ENCODE results near the gene CD53.

GRCh38 chr1:110928904-110929303 is 56.0 kb downstream of the CD53 start:
- TF ChIP-seq POU2F2 (IDR thresholded peaks at IDR 0.05; ENCODE audit: low read depth, low read length) (no peak), POLR2AphosphoS5 (IDR thresholded peaks at IDR 0.05; ENCODE audit: low read depth, low read length) (no peak)

Data from GM12891 (cell line).